ENCODE results near the gene ADAM12. TPM values are rescaled to one million over a fixed set of nuclear protein-coding genes. Genes with fewer than 3 reads are reported as not detected.

ADAM12 gene
- total RNA-seq, 1 experiment from 2014 or later, result not detected

DNA sequence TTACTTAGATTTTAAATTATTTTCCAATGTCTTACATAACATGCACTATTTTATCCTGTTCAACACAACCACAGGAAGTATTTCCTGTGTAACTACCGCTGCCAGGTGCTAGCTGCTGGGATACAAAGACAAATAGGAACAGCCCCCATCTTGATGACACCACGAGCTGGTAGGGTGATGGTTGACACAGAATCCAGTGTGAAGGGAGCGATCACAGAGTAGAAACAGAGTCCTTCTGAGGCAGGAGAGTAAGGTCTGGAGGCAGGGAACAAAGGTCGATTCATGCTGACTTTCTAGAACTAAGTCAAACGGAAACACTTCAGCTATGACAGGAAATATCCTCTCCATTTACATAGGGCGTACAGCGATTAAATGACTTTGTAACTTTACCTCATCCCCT is 232.3 kb downstream of the ADAM12 start:
- BruUV-seq (replicated peaks), result no TSS peak
- no peaks in the 10 kb centered on the region for H3K36me3 ChIP-seq (ENCODE audit: control insufficient read depth in 1 of 2, insufficient read depth in 2 of 2, low read length in 2 of 2)
- H2AFZ ChIP-seq (ENCODE audit: low read depth, low read length, poor library complexity, severe bottlenecking), result no peak overlapping the region
- POLR2A ChIA-PET, result no interaction called here
- RAD21 ChIA-PET (ENCODE audit: low non-redundant PET in 1 of 2, low total read pairs in 2 of 2, uncharacterized antibody in 2 of 2, unreplicated experiment in 2 of 2), result no interaction called here
- CTCF ChIA-PET, result no interaction called here
- peaks cover 48% of the 10 kb centered on the region for H3K27me3 ChIP-seq (ENCODE audit: insufficient read depth, low read length)
- no peaks in the 10 kb centered on the region for H3K9me3 ChIP-seq (ENCODE audit: control insufficient read depth in 1 of 2, insufficient read depth in 1 of 2, low read depth in 1 of 2, low read length in 2 of 2)
- intact Hi-C loops (cut with micrococcal nuclease), result no loop called here
- no peaks in the 10 kb centered on the region for H4K20me1 ChIP-seq (ENCODE audit: insufficient read depth)
- no peak overlapping the region for H3K27ac ChIP-seq (ENCODE audit: low read depth, low read length)
- H3K79me2 ChIP-seq (ENCODE audit: insufficient read depth, low read length), result no peaks in the 10 kb centered on the region
- no peak overlapping the region for H3K9ac ChIP-seq (ENCODE audit: low read length)
- H3K9me2 ChIP-seq (ENCODE audit: insufficient read depth), result no peaks in the 10 kb centered on the region
- no peaks in the 10 kb centered on the region for H3K4me1 ChIP-seq (ENCODE audit: control insufficient read depth in 1 of 2, insufficient read depth in 2 of 2, low read length in 2 of 2)
- TF ChIP-seq JUND (IDR thresholded peaks at IDR 0.05), result no peak
- TF ChIP-seq RAD21 (IDR thresholded peaks at IDR 0.05; ENCODE audit: low read depth), result no peak
- TF ChIP-seq ZNF274 (IDR thresholded peaks at IDR 0.05; ENCODE audit: low read depth, low read length), result no peak
- TF ChIP-seq POLR2A (IDR thresholded peaks at IDR 0.05; ENCODE audit: borderline replicate concordance, extremely low read depth, insufficient read depth, insufficient read length), result no peak
- TF ChIP-seq ELF1 (IDR thresholded peaks at IDR 0.05; ENCODE audit: borderline replicate concordance, low read depth), result no peak
- no peak for TF ChIP-seq POLR2AphosphoS5 (IDR thresholded peaks at IDR 0.05; ENCODE audit: low read depth, low read length)
- no peak for TF ChIP-seq SRF (IDR thresholded peaks at IDR 0.05; ENCODE audit: low read depth)
- TF ChIP-seq CBX3 (IDR thresholded peaks at IDR 0.05; ENCODE audit: low read depth), result no peak
- TF ChIP-seq ZFX (IDR thresholded peaks at IDR 0.05), result no peak
- TF ChIP-seq TCF7L2 (IDR thresholded peaks at IDR 0.05; ENCODE audit: borderline replicate concordance, extremely low read depth, insufficient read depth, insufficient read length), result no peak
- no peak for TF ChIP-seq EGR1 (IDR thresholded peaks at IDR 0.05; ENCODE audit: low read depth)
- TF ChIP-seq, protein P1, sequence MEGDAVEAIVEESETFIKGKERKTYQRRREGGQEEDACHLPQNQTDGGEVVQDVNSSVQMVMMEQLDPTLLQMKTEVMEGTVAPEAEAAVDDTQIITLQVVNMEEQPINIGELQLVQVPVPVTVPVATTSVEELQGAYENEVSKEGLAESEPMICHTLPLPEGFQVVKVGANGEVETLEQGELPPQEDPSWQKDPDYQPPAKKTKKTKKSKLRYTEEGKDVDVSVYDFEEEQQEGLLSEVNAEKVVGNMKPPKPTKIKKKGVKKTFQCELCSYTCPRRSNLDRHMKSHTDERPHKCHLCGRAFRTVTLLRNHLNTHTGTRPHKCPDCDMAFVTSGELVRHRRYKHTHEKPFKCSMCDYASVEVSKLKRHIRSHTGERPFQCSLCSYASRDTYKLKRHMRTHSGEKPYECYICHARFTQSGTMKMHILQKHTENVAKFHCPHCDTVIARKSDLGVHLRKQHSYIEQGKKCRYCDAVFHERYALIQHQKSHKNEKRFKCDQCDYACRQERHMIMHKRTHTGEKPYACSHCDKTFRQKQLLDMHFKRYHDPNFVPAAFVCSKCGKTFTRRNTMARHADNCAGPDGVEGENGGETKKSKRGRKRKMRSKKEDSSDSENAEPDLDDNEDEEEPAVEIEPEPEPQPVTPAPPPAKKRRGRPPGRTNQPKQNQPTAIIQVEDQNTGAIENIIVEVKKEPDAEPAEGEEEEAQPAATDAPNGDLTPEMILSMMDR (IDR thresholded peaks at IDR 0.05 in 2 of 3, conservative IDR thresholded peaks at IDR 0.05 in 1 of 3; ENCODE audit: borderline replicate concordance in 1 of 3, insufficient read depth in 1 of 3, low read depth in 2 of 3, low read length in 2 of 3), result no peak
- no peak for TF ChIP-seq EZH2phosphoT487 (IDR thresholded peaks at IDR 0.05; ENCODE audit: borderline replicate concordance)
- TF ChIP-seq, protein P2, sequence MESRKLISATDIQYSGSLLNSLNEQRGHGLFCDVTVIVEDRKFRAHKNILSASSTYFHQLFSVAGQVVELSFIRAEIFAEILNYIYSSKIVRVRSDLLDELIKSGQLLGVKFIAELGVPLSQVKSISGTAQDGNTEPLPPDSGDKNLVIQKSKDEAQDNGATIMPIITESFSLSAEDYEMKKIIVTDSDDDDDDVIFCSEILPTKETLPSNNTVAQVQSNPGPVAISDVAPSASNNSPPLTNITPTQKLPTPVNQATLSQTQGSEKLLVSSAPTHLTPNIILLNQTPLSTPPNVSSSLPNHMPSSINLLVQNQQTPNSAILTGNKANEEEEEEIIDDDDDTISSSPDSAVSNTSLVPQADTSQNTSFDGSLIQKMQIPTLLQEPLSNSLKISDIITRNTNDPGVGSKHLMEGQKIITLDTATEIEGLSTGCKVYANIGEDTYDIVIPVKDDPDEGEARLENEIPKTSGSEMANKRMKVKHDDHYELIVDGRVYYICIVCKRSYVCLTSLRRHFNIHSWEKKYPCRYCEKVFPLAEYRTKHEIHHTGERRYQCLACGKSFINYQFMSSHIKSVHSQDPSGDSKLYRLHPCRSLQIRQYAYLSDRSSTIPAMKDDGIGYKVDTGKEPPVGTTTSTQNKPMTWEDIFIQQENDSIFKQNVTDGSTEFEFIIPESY (IDR thresholded peaks at IDR 0.05; ENCODE audit: extremely low read depth, insufficient replicate concordance, low read length), result no peak
- TF ChIP-seq, protein P3, sequence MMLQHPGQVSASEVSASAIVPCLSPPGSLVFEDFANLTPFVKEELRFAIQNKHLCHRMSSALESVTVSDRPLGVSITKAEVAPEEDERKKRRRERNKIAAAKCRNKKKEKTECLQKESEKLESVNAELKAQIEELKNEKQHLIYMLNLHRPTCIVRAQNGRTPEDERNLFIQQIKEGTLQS (IDR thresholded peaks at IDR 0.05), result no peak
- TF ChIP-seq CEBPB (IDR thresholded peaks at IDR 0.05; ENCODE audit: low read depth), result no peak
- no peak for TF ChIP-seq SIN3A (IDR thresholded peaks at IDR 0.05; ENCODE audit: low read depth)
- TF ChIP-seq, protein P4, sequence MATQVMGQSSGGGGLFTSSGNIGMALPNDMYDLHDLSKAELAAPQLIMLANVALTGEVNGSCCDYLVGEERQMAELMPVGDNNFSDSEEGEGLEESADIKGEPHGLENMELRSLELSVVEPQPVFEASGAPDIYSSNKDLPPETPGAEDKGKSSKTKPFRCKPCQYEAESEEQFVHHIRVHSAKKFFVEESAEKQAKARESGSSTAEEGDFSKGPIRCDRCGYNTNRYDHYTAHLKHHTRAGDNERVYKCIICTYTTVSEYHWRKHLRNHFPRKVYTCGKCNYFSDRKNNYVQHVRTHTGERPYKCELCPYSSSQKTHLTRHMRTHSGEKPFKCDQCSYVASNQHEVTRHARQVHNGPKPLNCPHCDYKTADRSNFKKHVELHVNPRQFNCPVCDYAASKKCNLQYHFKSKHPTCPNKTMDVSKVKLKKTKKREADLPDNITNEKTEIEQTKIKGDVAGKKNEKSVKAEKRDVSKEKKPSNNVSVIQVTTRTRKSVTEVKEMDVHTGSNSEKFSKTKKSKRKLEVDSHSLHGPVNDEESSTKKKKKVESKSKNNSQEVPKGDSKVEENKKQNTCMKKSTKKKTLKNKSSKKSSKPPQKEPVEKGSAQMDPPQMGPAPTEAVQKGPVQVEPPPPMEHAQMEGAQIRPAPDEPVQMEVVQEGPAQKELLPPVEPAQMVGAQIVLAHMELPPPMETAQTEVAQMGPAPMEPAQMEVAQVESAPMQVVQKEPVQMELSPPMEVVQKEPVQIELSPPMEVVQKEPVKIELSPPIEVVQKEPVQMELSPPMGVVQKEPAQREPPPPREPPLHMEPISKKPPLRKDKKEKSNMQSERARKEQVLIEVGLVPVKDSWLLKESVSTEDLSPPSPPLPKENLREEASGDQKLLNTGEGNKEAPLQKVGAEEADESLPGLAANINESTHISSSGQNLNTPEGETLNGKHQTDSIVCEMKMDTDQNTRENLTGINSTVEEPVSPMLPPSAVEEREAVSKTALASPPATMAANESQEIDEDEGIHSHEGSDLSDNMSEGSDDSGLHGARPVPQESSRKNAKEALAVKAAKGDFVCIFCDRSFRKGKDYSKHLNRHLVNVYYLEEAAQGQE (IDR thresholded peaks at IDR 0.05; ENCODE audit: low read depth), result no peak
- TF ChIP-seq, protein P5, sequence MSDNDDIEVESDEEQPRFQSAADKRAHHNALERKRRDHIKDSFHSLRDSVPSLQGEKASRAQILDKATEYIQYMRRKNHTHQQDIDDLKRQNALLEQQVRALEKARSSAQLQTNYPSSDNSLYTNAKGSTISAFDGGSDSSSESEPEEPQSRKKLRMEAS (IDR thresholded peaks at IDR 0.05), result no peak
- no peak for TF ChIP-seq FOSL1 (IDR thresholded peaks at IDR 0.05; ENCODE audit: low read depth)
- H3K4me3 ChIP-seq (replicated peaks in 1 of 2; ENCODE audit: low read depth in 1 of 2, low read length in 2 of 2), result no peak overlapping the region
- DNase-seq (ENCODE audit: low read depth, low spot score), result no peak
- H3K4me2 ChIP-seq (ENCODE audit: low read length), result no peak overlapping the region
- no peak for ATAC-seq
